Fibroblast of the aortic adventitia (primary cell): ENCODE measurements around the gene SYMPK. TPM values are rescaled to one million over a fixed set of nuclear protein-coding genes. Genes with fewer than 3 reads are reported as not detected.

Source experiments
- DNase-seq: peaks from one replicate; pipeline ENCODE4 v3.0.0-alpha.2; 2010; ENCODE audit warnings: low read depth
- H3K4me3 ChIP-seq: 2 replicates; pipeline ENCODE4 v1.5.1; 2011; ENCODE audit warnings: low read depth, mild to moderate bottlenecking, control low read depth, low read length, moderate library complexity
- CTCF ChIP-seq: IDR thresholded peaks from 2 replicates; pipeline ENCODE4 v1.5.1; 2011; ENCODE audit warnings: mild to moderate bottlenecking, low read length, control low read depth, inconsistent platforms; ENCODE audit not compliant: insufficient read depth
- total RNA-seq: library from RNA; depleted of rRNA; stranded (reverse); fragments of >200 nt; gene quantifications from 2 replicates; pipeline ENCODE4 v1.2.3, GENCODE V29; 2012; ENCODE audit warnings: low replicate concordance

The SYMPK gene
- total RNA-seq: 21.3 and 38.1 TPM in 2 replicates

GRCh38 chr19:45862564-45863334, at the start of gene SYMPK:
TSS of gene SYMPK (minus strand) at chr19:45863147. CDS start at chr19:45854495, 8,652 bp downstream.
- peak within 1 kb of the TSS; percentile 96 for H3K4me3 ChIP-seq
- TF ChIP-seq CTCF: no peak
- peak; percentile 98 for DNase-seq

- H3K4me3 ChIP-seq: no peak overlapping the region
- no peak for DNase-seq
- TF ChIP-seq CTCF: no peak
These were observed 48.3 kb upstream of the SYMPK start for GRCh38 chr19:45911291-45911690.

GRCh38 chr19:45908956-45909355, 46.0 kb upstream of the SYMPK start:
- H3K4me3 ChIP-seq: no peak overlapping the region
- no peak for TF ChIP-seq CTCF
- DNase-seq: no peak

- peak; percentile 49 for DNase-seq
- no peak overlapping the region for H3K4me3 ChIP-seq
- TF ChIP-seq CTCF: no peak
These were observed 43.3 kb upstream of the SYMPK start for GRCh38 chr19:45906221-45906620.

GRCh38 chr19:45905011-45905410, 42.1 kb upstream of the SYMPK start:
- DNase-seq: no peak
- TF ChIP-seq CTCF: no peak
- H3K4me3 ChIP-seq: no peak overlapping the region

GRCh38 chr19:45902651-45903625, 40.0 kb upstream of the SYMPK start:
- no peak for TF ChIP-seq CTCF
- peak overlapping the region; percentile 84 for H3K4me3 ChIP-seq
- peak; percentile 97 for DNase-seq
